Measurements from ENCODE around the gene BSPRY. TPM values are rescaled to one million over a fixed set of nuclear protein-coding genes. Genes with fewer than 3 reads are reported as not detected.

The BSPRY gene
- total RNA-seq, 1 donor from 2014 or later, result 0.58 TPM

- no peaks in the 10 kb centered on the region for H3K36me3 Mint-ChIP-seq
- H3K4me3 Mint-ChIP-seq, result no peak overlapping the region
- H3K79me2 ChIP-seq (ENCODE audit: low read depth), result no peaks in the 10 kb centered on the region
- H3K9ac ChIP-seq, result no peak overlapping the region
- TF ChIP-seq EZH2 (IDR thresholded peaks at IDR 0.05) (no peak), EZH2phosphoT487 (IDR thresholded peaks at IDR 0.05) (no peak), CTCF (IDR thresholded peaks at IDR 0.05) (no peak)
- no peaks in the 10 kb centered on the region for H3F3A ChIP-seq (ENCODE audit: low read depth)
- H3K27ac ChIP-seq, result no peak overlapping the region
- no peaks in the 10 kb centered on the region for H3K27me3 ChIP-seq
- no peaks in the 10 kb centered on the region for H3K4me1 Mint-ChIP-seq
- H3K9me3 Mint-ChIP-seq, result no peaks in the 10 kb centered on the region
- no peaks in the 10 kb centered on the region for H3K9me3 ChIP-seq (ENCODE audit: low read depth)
- H3K4me1 ChIP-seq, result no peaks in the 10 kb centered on the region
- H3K4me2 ChIP-seq, result no peak overlapping the region
- no peak overlapping the region for H2AFZ ChIP-seq (replicated peaks)
- H3K27me3 Mint-ChIP-seq (ENCODE audit: insufficient read depth, low read depth), result no peaks in the 10 kb centered on the region
- H3K27ac Mint-ChIP-seq, result no peak overlapping the region
- no peaks in the 10 kb centered on the region for H3K36me3 ChIP-seq
- no peaks in the 10 kb centered on the region for H4K20me1 ChIP-seq (ENCODE audit: low read depth)
- no peak overlapping the region for H3K4me3 ChIP-seq
- DNase-seq (ENCODE audit: low spot score), result no peak
Measured at GRCh38 chr9:113326230-113326629, 23.1 kb upstream of the BSPRY start.

- Histone ChIP-seq H3K4me3 (no peak overlapping the region), H3K9ac (no peak overlapping the region), H3K36me3 (no peaks in the 10 kb centered on the region), H3K9me3 (ENCODE audit: low read depth) (no peaks in the 10 kb centered on the region), H3K27ac (no peak overlapping the region), H2AFZ (replicated peaks) (no peak overlapping the region), H3K4me1 (no peaks in the 10 kb centered on the region), H3F3A (ENCODE audit: low read depth) (no peaks in the 10 kb centered on the region), H3K79me2 (ENCODE audit: low read depth) (no peaks in the 10 kb centered on the region), H3K27me3 (no peaks in the 10 kb centered on the region), H3K4me2 (no peak overlapping the region), H4K20me1 (ENCODE audit: low read depth) (no peaks in the 10 kb centered on the region)
- no peak for DNase-seq (ENCODE audit: low spot score)
- no peaks in the 10 kb centered on the region for H3K36me3 Mint-ChIP-seq
- no peaks in the 10 kb centered on the region for H3K9me3 Mint-ChIP-seq
- no peaks in the 10 kb centered on the region for H3K4me1 Mint-ChIP-seq
- TF ChIP-seq EZH2 (IDR thresholded peaks at IDR 0.05), result no peak
- TF ChIP-seq CTCF (IDR thresholded peaks at IDR 0.05), result no peak
- no peak for TF ChIP-seq EZH2phosphoT487 (IDR thresholded peaks at IDR 0.05)
- H3K4me3 Mint-ChIP-seq, result no peak overlapping the region
- H3K27ac Mint-ChIP-seq, result no peak overlapping the region
- no peaks in the 10 kb centered on the region for H3K27me3 Mint-ChIP-seq (ENCODE audit: insufficient read depth, low read depth)
Measured at GRCh38 chr9:113328045-113328782, 21.1 kb upstream of the BSPRY start.

- H3K27me3 ChIP-seq, result no peaks in the 10 kb centered on the region
- no peaks in the 10 kb centered on the region for H4K20me1 ChIP-seq (ENCODE audit: low read depth)
- H3K79me2 ChIP-seq (ENCODE audit: low read depth), result no peaks in the 10 kb centered on the region
- H3K36me3 Mint-ChIP-seq, result no peaks in the 10 kb centered on the region
- no peak overlapping the region for H3K4me2 ChIP-seq
- H3F3A ChIP-seq (ENCODE audit: low read depth), result no peaks in the 10 kb centered on the region
- peaks cover 14% of the 10 kb centered on the region for H3K4me1 ChIP-seq
- H3K27ac Mint-ChIP-seq, result no peak overlapping the region
- H3K27me3 Mint-ChIP-seq (ENCODE audit: insufficient read depth, low read depth), result peaks cover 2% of the 10 kb centered on the region
- no peak for DNase-seq (ENCODE audit: low spot score)
- H3K9ac ChIP-seq, result no peak overlapping the region
- H3K9me3 Mint-ChIP-seq, result no peaks in the 10 kb centered on the region
- H3K36me3 ChIP-seq, result no peaks in the 10 kb centered on the region
- no peak overlapping the region for H3K4me3 Mint-ChIP-seq
- TF ChIP-seq EZH2phosphoT487 (IDR thresholded peaks at IDR 0.05), result no peak
- TF ChIP-seq EZH2 (IDR thresholded peaks at IDR 0.05), result no peak
- TF ChIP-seq CTCF (IDR thresholded peaks at IDR 0.05), result no peak
- H3K27ac ChIP-seq, result no peak overlapping the region
- no peaks in the 10 kb centered on the region for H3K9me3 ChIP-seq (ENCODE audit: low read depth)
- H2AFZ ChIP-seq (replicated peaks), result no peak overlapping the region
- no peak overlapping the region for H3K4me3 ChIP-seq
- no peaks in the 10 kb centered on the region for H3K4me1 Mint-ChIP-seq
Measured at GRCh38 chr9:113331780-113332179, 17.6 kb upstream of the BSPRY start.

Measured in neural progenitor cell (in vitro differentiated cells).